OCI-LY7 (cell line): Measurements from ENCODE around the gene COPZ2. TPM values are rescaled to one million over a fixed set of nuclear protein-coding genes. Genes with fewer than 3 reads are reported as not detected.

ENCODE experiments used
- Bru-seq: library from RNA; stranded (reverse); fragments of 400-500 nt; gene quantifications from one replicate; lab custom pipeline; 2021; lab: Mats Ljungman, UMichigan
- BruChase-seq, 2 experiments: library from RNA; stranded (reverse); fragments of 400-500 nt; gene quantifications; one replicate each; lab custom pipeline; 2021; lab: Mats Ljungman, UMichigan
- BruUV-seq: library from RNA; stranded (reverse); fragments of 400-500 nt; replicated peaks from 2 replicates; lab custom pipeline; 2021; lab: Mats Ljungman, UMichigan
- CTCF ChIA-PET: fragments of 300-600 bp; sonication (Branson Sonifier 250); formaldehyde crosslinking; loops from one replicate; lab custom pipeline; 2022; ENCODE audit warnings: antibody characterized with exemption; ENCODE audit not compliant: unreplicated experiment; lab: Charles Lee
- POLR2A ChIA-PET: fragments of 300-600 bp; sonication (Branson Sonifier 250); formaldehyde crosslinking; loops from one replicate; lab custom pipeline; 2022; ENCODE audit warnings: antibody characterized with exemption; lab: Charles Lee
- DNase-seq: peaks from one replicate; pipeline ENCODE4 v3.0.0-alpha.2; 2015; ENCODE audit warnings: low spot score
- H2AFZ ChIP-seq: fragments of 200-600 bp; sonication (generic), shearing (Covaris generic); 2 replicates; pipeline ENCODE4 v1.6.1; 2014; ENCODE audit warnings: mild to moderate bottlenecking, antibody characterized with exemption, low read length, moderate library complexity
- H3K27ac ChIP-seq: fragments of 200-600 bp; sonication (generic); 2 replicates; pipeline ENCODE4 v1.5.1; 2014; ENCODE audit warnings: mixed run types, low read depth, mild to moderate bottlenecking, moderate library complexity, low read length, inconsistent platforms; ENCODE audit not compliant: poor library complexity, severe bottlenecking
- H3K36me3 ChIP-seq: fragments of 200-600 bp; sonication (generic); 2 replicates; pipeline ENCODE4 v1.6.1; 2014; ENCODE audit warnings: mild to moderate bottlenecking, antibody characterized with exemption, low read length, moderate library complexity, mixed read lengths; ENCODE audit not compliant: insufficient read depth
- H3K4me1 ChIP-seq: fragments of 200-600 bp; sonication (generic); 2 replicates; pipeline ENCODE4 v1.5.1; 2014; ENCODE audit warnings: mild to moderate bottlenecking, low read length; ENCODE audit not compliant: insufficient read depth, poor library complexity, severe bottlenecking
- H3K4me2 ChIP-seq: fragments of 200-600 bp; sonication (generic); 2 replicates; pipeline ENCODE4 v1.6.1; 2014; ENCODE audit warnings: mild to moderate bottlenecking, low read length
- H3K4me3 ChIP-seq: fragments of 200-600 bp; sonication (generic); 2 replicates; pipeline ENCODE4 v1.5.1; 2014; ENCODE audit warnings: mild to moderate bottlenecking, low read depth, low read length; ENCODE audit not compliant: poor library complexity, severe bottlenecking
- H3K79me2 ChIP-seq: fragments of 200-600 bp; sonication (generic); 2 replicates; pipeline ENCODE4 v1.6.1; 2016; ENCODE audit warnings: low read depth, mild to moderate bottlenecking, low read length, moderate library complexity, mixed read lengths; ENCODE audit not compliant: insufficient read depth
- H3K9me2 ChIP-seq: fragments of 200-600 bp; sonication (generic); 2 replicates; pipeline ENCODE4 v1.6.1; 2016; ENCODE audit warnings: mild to moderate bottlenecking, low read length, mixed read lengths; ENCODE audit not compliant: insufficient read depth
- H3K9me3 ChIP-seq: fragments of 200-600 bp; sonication (generic); 2 replicates; pipeline ENCODE4 v1.6.1; 2014; ENCODE audit warnings: mild to moderate bottlenecking, mixed run types, low read length, mixed read lengths
- H4K20me1 ChIP-seq: fragments of 200-600 bp; sonication (generic); 2 replicates; pipeline ENCODE4 v1.6.1; 2014; ENCODE audit warnings: mild to moderate bottlenecking, antibody characterized with exemption, low read length, moderate library complexity, mixed read lengths; ENCODE audit not compliant: insufficient read depth
- CTCF ChIP-seq: fragments of 200-600 bp; sonication (generic); conservative IDR thresholded peaks from 2 replicates; pipeline ENCODE4 v1.5.1; 2014; ENCODE audit warnings: mild to moderate bottlenecking, antibody characterized with exemption, low read length, moderate library complexity, mixed read lengths
- EZH2phosphoT487 ChIP-seq: fragments of 200-600 bp; sonication (generic); IDR thresholded peaks from 2 replicates; pipeline ENCODE4 v1.6.1; 2018; ENCODE audit warnings: low read depth, borderline replicate concordance, mild to moderate bottlenecking, mixed run types, antibody characterized with exemption, low read length, moderate library complexity, mixed read lengths
- intact Hi-C: fragments of 100-400 bp; cut with micrococcal nuclease; formaldehyde crosslinking; loops from one replicate; pipeline ENCODE4 v1.10.0; 2022; ENCODE audit not compliant: unreplicated experiment
- long read RNA-seq: library from polyadenylated mRNA; stranded (forward); transcript quantifications from one replicate; pipeline ENCODE4 v2.0.0, GENCODE V29; 2022
- total RNA-seq, 2 experiments: library from RNA; depleted of rRNA in 1 of 2; stranded (reverse); fragments of >200 nt in 1 of 2; shearing (Covaris generic) in 1 of 2; gene quantifications; 2 replicates each; pipeline ENCODE4 v1.2.3, GENCODE V29; 2014 to 2022

The COPZ2 gene, protein sequence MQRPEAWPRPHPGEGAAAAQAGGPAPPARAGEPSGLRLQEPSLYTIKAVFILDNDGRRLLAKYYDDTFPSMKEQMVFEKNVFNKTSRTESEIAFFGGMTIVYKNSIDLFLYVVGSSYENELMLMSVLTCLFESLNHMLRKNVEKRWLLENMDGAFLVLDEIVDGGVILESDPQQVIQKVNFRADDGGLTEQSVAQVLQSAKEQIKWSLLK
- total RNA-seq (2014; rRNA removed; shearing (Covaris generic)) (1.2 TPM in 1 of 2 replicates, not detected in the other), total RNA-seq (2022) (1.4 and 1.7 TPM in 2 replicates), Bru-seq, nascent RNA (percentile 27 among the genes with signal in this experiment), BruChase-seq, experiment 1, labeled RNA remaining after a 6-hour chase (percentile 24 among the genes with signal in this experiment), BruChase-seq, experiment 2, labeled RNA remaining after a 2-hour chase (percentile 15 among the genes with signal in this experiment)
- long read RNA-seq, partial matches to known transcripts, result 0 of 1 reads
- long read RNA-seq, other reads (novel, unspliced or antisense), result 1 of 1 reads

GRCh38 chr17:48037036-48037837, at the start of gene COPZ2:
COPZ2 (minus strand) TSS chr17:48037797; CDS start chr17:48037777, 20 bp downstream.
- DNase-seq, result no peak
- intact Hi-C loops, result no loop called here
- TF ChIP-seq EZH2phosphoT487 (no peak), CTCF (peak; percentile 65)
- ChIA-PET CTCF (interaction anchor here (0.7 to 1.2 kb wide), 2 partner anchors 9 to 17 kb away, joined by 3 to 4 read pairs; no protein-coding TSS in a partner anchor), POLR2A (no interaction called here)
- no TSS peak for BruUV-seq
- Histone ChIP-seq H3K4me2 (peak within 1 kb of the TSS; percentile 48; the same call in 1 of the 2 replicates), H3K4me3 (no peak within 1 kb of the TSS), H3K27ac (no peak within 1 kb of the TSS), H3K4me1 (no peaks in the 10 kb centered on the region), H3K9me3 (no peaks in the 10 kb centered on the region), H3K9me2 (no peaks in the 10 kb centered on the region), H2AFZ (no peak within 1 kb of the TSS), H4K20me1 (no peaks in the 10 kb centered on the region), H3K36me3 (no peaks in the 10 kb centered on the region), H3K79me2 (no peaks in the 10 kb centered on the region)

DNA sequence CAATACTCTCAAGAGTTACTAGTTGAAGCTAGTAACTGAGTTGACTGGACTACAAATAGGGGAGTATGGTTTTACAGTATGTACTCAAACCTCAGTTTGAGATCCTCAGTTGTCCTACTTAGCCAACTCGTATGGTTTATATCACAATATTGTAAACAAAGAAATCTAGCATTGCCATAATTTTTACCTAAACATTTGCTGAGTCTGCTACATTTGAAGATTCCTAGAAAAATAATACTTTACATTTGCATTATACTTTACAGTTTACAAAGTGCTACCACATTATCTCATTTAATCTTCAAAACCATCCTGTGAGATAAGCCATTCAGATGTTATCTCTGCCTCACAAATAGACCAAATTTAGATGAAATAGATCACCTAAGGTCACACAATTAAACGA, 47.3 kb upstream of the COPZ2 start:
- Histone ChIP-seq H3K4me2 (no peak overlapping the region), H3K4me3 (no peak overlapping the region), H3K79me2 (peaks cover 44% of the 10 kb centered on the region; the same call in 1 of the 2 replicates), H3K9me2 (no peaks in the 10 kb centered on the region), H4K20me1 (peaks cover 7% of the 10 kb centered on the region; the same call in 1 of the 2 replicates), H3K36me3 (peaks cover 3% of the 10 kb centered on the region; the same call in 1 of the 2 replicates), H3K27ac (no peak overlapping the region), H2AFZ (no peak overlapping the region), H3K4me1 (peaks cover 11% of the 10 kb centered on the region), H3K9me3 (no peaks in the 10 kb centered on the region)
- ChIA-PET POLR2A (interaction anchor here (1.4 kb wide), 1 partner anchor 15 kb away, joined by 5 read pairs; no protein-coding TSS in a partner anchor), CTCF (no interaction called here)
- TF ChIP-seq CTCF, result no peak
- TF ChIP-seq EZH2phosphoT487, result no peak
- DNase-seq, result no peak
- intact Hi-C loops, result no loop called here
- no TSS peak for BruUV-seq
